DND-41 (cell line): ENCODE results near the gene SLC25A51.

Experiments used
- CTCF ChIP-seq: IDR thresholded peaks from 2 replicates; pipeline ENCODE4 v1.5.1; 2012; ENCODE audit warnings: borderline replicate concordance, low read length, moderate library complexity, mild to moderate bottlenecking; ENCODE audit not compliant: poor library complexity, severe bottlenecking; ENCODE audit errors: extremely low read depth
- EZH2 ChIP-seq: IDR thresholded peaks from 3 replicates; pipeline ENCODE4 v1.6.1; 2012; ENCODE audit warnings: borderline replicate concordance, low read depth, mild to moderate bottlenecking, moderate library complexity, low read length, inconsistent platforms; ENCODE audit not compliant: severe bottlenecking

DNA sequence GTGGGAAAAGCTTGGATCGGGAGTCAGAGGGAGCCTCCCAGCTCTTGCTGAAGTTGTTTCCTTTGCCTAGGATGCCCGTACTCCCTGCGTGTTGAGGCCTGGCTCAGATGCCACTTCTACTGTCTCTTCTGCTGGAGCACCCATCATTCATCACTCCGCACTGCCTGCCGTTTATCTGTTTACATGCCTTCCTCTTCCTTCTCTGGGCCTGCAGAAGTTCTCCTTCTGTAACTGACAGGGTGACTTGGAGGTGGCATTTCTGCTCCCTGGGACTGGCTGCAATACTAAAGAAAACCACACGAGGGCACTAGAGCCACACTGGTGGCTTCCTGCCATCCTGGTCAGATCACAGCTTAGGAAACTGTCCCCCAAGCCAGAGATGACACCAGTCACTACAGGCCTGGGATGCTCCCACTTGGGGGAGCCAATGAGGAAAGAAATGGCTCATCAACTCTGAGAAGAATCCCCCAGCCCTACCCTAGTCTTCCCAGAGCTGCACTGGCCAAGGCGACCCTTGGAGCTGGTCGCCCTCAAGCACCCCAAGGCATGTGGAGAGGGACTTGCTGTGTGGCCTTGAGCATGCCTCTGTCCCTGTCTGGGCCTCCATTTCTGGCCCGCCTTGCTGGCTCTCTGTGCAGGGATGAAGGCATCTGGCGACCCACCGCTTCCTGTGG, 9.7 kb upstream of the SLC25A51 start:
- TF ChIP-seq CTCF: peak; percentile 95
- TF ChIP-seq EZH2: no peak
